GM20000 (cell line): ENCODE results near the gene EPHA8.

ENCODE experiments used
- DNase-seq: peaks from one replicate; pipeline ENCODE4 v3.0.0; 2012; ENCODE audit warnings: low spot score
- TF ChIP-seq, protein P1 (sequence below): IDR thresholded peaks from 2 replicates; pipeline ENCODE4 v1.5.1; 2012; ENCODE audit warnings: mild to moderate bottlenecking, control low read depth; ENCODE audit errors: extremely low read depth, missing control alignments

The EPHA8 gene

DNA sequence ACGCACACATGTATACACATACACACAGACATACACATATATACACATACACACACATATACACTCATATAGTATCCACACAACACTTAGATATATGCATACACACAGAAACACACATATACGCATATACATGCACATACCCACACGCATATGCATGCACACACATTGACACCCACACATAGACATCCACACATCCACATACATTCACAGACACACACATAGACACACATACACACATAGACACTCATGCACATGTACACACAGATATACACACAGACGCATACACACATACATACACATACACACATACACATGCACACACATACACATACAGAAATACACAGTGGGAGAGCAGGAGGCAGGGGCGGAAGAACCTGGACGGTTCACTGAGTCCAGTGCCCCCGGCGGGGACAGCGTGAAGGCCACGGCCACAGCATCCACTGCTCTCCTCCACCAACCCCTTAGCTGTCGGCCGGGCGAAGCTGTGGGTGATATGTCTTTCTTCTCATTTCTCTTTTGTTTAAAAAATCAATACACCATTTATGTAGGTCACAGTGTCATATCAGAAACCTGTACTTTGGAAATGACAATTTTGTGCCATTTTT lies 86.9 kb downstream of the EPHA8 start:
- TF ChIP-seq, protein P1, sequence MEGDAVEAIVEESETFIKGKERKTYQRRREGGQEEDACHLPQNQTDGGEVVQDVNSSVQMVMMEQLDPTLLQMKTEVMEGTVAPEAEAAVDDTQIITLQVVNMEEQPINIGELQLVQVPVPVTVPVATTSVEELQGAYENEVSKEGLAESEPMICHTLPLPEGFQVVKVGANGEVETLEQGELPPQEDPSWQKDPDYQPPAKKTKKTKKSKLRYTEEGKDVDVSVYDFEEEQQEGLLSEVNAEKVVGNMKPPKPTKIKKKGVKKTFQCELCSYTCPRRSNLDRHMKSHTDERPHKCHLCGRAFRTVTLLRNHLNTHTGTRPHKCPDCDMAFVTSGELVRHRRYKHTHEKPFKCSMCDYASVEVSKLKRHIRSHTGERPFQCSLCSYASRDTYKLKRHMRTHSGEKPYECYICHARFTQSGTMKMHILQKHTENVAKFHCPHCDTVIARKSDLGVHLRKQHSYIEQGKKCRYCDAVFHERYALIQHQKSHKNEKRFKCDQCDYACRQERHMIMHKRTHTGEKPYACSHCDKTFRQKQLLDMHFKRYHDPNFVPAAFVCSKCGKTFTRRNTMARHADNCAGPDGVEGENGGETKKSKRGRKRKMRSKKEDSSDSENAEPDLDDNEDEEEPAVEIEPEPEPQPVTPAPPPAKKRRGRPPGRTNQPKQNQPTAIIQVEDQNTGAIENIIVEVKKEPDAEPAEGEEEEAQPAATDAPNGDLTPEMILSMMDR = no peak

DNA sequence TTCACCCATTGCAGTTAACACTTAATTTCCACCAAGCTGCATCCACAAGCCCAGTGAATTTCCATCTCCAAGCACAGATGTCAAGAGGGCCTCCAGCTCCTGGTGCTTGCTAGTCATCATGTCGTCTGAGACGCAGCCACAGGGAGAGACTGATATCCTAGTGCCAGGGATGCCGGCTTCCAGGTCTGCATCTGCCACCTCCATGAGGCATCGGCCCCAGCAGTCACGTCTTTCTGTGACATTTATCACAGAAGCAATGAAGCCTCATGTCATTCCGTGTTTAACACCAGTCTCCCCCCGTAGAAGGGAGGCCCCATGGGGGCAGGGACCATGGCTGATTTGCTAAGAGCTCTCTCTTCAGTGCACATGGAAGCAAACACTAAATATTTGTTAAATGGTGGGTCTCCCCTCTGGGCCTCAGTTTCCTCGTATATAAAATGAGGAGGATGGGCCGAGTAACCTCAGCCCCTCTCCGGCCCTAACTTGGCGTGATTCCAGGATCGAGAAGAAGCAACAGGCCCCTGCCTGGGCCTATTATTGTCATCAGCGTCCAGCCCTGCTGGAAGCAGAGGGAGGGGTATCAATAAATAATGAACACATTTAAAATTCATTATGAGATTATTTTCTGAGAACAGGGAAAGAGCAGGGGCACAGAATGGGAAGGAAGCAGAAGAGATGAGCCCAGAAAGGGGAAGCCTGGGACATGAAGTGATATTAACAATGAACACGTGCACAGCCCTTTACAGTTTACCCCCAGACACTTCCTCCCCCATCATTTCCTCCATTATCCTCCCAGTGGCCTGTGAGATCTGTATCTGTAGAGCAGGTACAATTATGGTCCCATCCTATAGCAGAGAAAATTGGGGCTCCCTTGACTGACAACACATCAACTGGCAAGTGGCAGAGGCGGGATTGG lies 88.9 kb downstream of the EPHA8 start:
- DNase-seq = no peak
- TF ChIP-seq, protein P1 = no peak

More for the DNA sequence above, 86.9 kb downstream of the EPHA8 start:
- DNase-seq = no peak

DNA sequence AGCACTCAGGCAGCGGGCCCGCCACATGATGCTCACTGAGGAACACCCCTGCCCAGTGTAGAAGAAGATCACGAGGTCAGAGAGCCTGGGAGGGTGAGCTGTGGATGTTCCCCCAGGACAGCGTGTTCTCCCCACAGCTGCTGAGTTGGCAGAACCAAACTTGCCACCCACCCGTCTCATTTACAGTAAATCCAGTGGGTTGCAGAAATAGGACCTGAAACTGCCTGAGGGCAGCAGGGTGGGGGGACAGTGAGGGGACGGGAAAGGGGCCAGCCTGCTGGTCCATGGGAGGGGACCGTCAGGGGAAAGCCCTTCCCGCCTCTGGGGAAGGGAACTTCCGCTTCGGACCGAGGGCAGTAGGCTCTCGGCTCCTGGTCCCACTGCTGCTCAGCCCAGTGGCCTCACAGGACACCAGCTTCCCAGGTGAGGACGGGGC lies 89.6 kb downstream of the EPHA8 start, which contains the start of gene C1QB:
TSS of gene C1QB (plus strand) at position 356 of the 436 bp plus-strand sequence. CDS start 6,227 bp downstream, outside the sequence.
- TF ChIP-seq, protein P1 = no peak
- DNase-seq = no peak
